ENCODE measurements around the gene CMTM2. TPM values are rescaled to one million over a fixed set of nuclear protein-coding genes. Genes with fewer than 3 reads are reported as not detected.

Gene CMTM2
- polyA plus RNA-seq, 1 donor from 2014 or later, result 0.25 TPM

GRCh38 chr16:66585481-66586239 is 6.4 kb downstream of the CMTM2 start:
- Histone ChIP-seq H3K4me3 (ENCODE audit: low read length) (no peak overlapping the region), H3K27me3 (ENCODE audit: insufficient read depth, low read depth, low read length) (no peaks in the 10 kb centered on the region), H3K9me2 (ENCODE audit: insufficient read depth, low read length) (no peaks in the 10 kb centered on the region), H3K9ac (ENCODE audit: low read length) (no peak overlapping the region), H4K20me1 (ENCODE audit: insufficient read depth) (no peaks in the 10 kb centered on the region), H3F3A (ENCODE audit: insufficient read depth, low read length, poor library complexity, severe bottlenecking) (no peaks in the 10 kb centered on the region), H2AFZ (ENCODE audit: low read depth, low read length) (no peak overlapping the region), H3K27ac (ENCODE audit: low read length) (no peak overlapping the region), H3K4me2 (ENCODE audit: low read length) (no peak overlapping the region), H3K9me3 (ENCODE audit: low read length) (no peaks in the 10 kb centered on the region), H3K36me3 (ENCODE audit: insufficient read depth, low read length) (no peaks in the 10 kb centered on the region), H3K79me2 (replicated peaks; ENCODE audit: insufficient read depth, low read length) (no peaks in the 10 kb centered on the region)
- TF ChIP-seq EZH2 (IDR thresholded peaks at IDR 0.05; ENCODE audit: borderline replicate concordance, insufficient read depth, low read length, poor library complexity, severe bottlenecking) (no peak), REST (IDR thresholded peaks at IDR 0.05; ENCODE audit: borderline replicate concordance) (no peak), SMC3 (conservative IDR thresholded peaks at IDR 0.05; ENCODE audit: poor library complexity) (no peak), MXI1 (conservative IDR thresholded peaks at IDR 0.05; ENCODE audit: poor library complexity, severe bottlenecking) (no peak), RAD21 (conservative IDR thresholded peaks at IDR 0.05) (no peak), CTCF (IDR thresholded peaks at IDR 0.05; ENCODE audit: poor library complexity, severe bottlenecking) (no peak), TAF1 (IDR thresholded peaks at IDR 0.05; ENCODE audit: low read depth) (no peak), POLR2AphosphoS5 (IDR thresholded peaks at IDR 0.05) (no peak), EP300 (conservative IDR thresholded peaks at IDR 0.05; ENCODE audit: poor library complexity, severe bottlenecking) (no peak)

- H3K4me2 ChIP-seq (ENCODE audit: low read length), result no peak overlapping the region
Measured at GRCh38 chr16:66587881-66588600, 8.8 kb downstream of the CMTM2 start.

More at GRCh38 chr16:66587881-66588600, 8.8 kb downstream of the CMTM2 start:
- no peak for TF ChIP-seq MXI1 (conservative IDR thresholded peaks at IDR 0.05; ENCODE audit: poor library complexity, severe bottlenecking)
- no peak for TF ChIP-seq EZH2 (IDR thresholded peaks at IDR 0.05; ENCODE audit: borderline replicate concordance, insufficient read depth, low read length, poor library complexity, severe bottlenecking)
- no peak for TF ChIP-seq EP300 (conservative IDR thresholded peaks at IDR 0.05; ENCODE audit: poor library complexity, severe bottlenecking)
- TF ChIP-seq SMC3 (conservative IDR thresholded peaks at IDR 0.05; ENCODE audit: poor library complexity), result no peak
- no peak for TF ChIP-seq RAD21 (conservative IDR thresholded peaks at IDR 0.05)
- TF ChIP-seq POLR2AphosphoS5 (IDR thresholded peaks at IDR 0.05), result no peak
- no peak for TF ChIP-seq CTCF (IDR thresholded peaks at IDR 0.05; ENCODE audit: poor library complexity, severe bottlenecking)
- TF ChIP-seq TAF1 (IDR thresholded peaks at IDR 0.05; ENCODE audit: low read depth), result no peak
- TF ChIP-seq REST (IDR thresholded peaks at IDR 0.05; ENCODE audit: borderline replicate concordance), result no peak
- H3F3A ChIP-seq (ENCODE audit: insufficient read depth, low read length, poor library complexity, severe bottlenecking), result no peaks in the 10 kb centered on the region
- H3K27me3 ChIP-seq (ENCODE audit: insufficient read depth, low read depth, low read length), result no peaks in the 10 kb centered on the region
- no peaks in the 10 kb centered on the region for H3K36me3 ChIP-seq (ENCODE audit: insufficient read depth, low read length)
- H3K9me3 ChIP-seq (ENCODE audit: low read length), result no peaks in the 10 kb centered on the region
- no peak overlapping the region for H3K9ac ChIP-seq (ENCODE audit: low read length)
- H3K9me2 ChIP-seq (ENCODE audit: insufficient read depth, low read length), result no peaks in the 10 kb centered on the region
- no peaks in the 10 kb centered on the region for H4K20me1 ChIP-seq (ENCODE audit: insufficient read depth)
- H3K27ac ChIP-seq (ENCODE audit: low read length), result no peak overlapping the region
- no peaks in the 10 kb centered on the region for H3K79me2 ChIP-seq (replicated peaks; ENCODE audit: insufficient read depth, low read length)
- H2AFZ ChIP-seq (ENCODE audit: low read depth, low read length), result no peak overlapping the region
- no peak overlapping the region for H3K4me3 ChIP-seq (ENCODE audit: low read length)
